H9 (cell line): ENCODE measurements around the gene L1CAM. TPM values are rescaled to one million over a fixed set of nuclear protein-coding genes. Genes with fewer than 3 reads are reported as not detected.

Experiments used
- DNase-seq: peaks from one replicate; pipeline ENCODE4 v3.0.0-alpha.2; 2017
- H2AFZ ChIP-seq: one replicate; pipeline ENCODE4 v1.6.1; 2013; ENCODE audit warnings: mild to moderate bottlenecking, low read length, control low read depth, moderate library complexity
- H2AK5ac ChIP-seq: 2 replicates; pipeline ENCODE4 v1.6.1; 2013; ENCODE audit warnings: low read length, control low read depth, mixed read lengths; ENCODE audit not compliant: insufficient read length
- H2BK120ac ChIP-seq: one replicate; pipeline ENCODE4 v1.6.1; 2013; ENCODE audit warnings: low read depth, mild to moderate bottlenecking, low read length, control low read depth, inconsistent platforms; ENCODE audit not compliant: poor library complexity, severe bottlenecking
- H2BK12ac ChIP-seq: 2 replicates; pipeline ENCODE4 v1.6.1; 2013; ENCODE audit warnings: low read length, control low read depth, mixed read lengths, low read depth; ENCODE audit not compliant: insufficient read length
- H2BK15ac ChIP-seq: 2 replicates; pipeline ENCODE4 v1.6.1; 2013; ENCODE audit warnings: low read depth, low read length, control low read depth
- H2BK20ac ChIP-seq: one replicate; pipeline ENCODE4 v1.6.1; 2013; ENCODE audit warnings: low read depth, mild to moderate bottlenecking, low read length, control low read depth, inconsistent platforms; ENCODE audit not compliant: poor library complexity, severe bottlenecking
- H2BK5ac ChIP-seq: 2 replicates; pipeline ENCODE4 v1.6.1; 2013; ENCODE audit warnings: low read length, control low read depth, mixed read lengths; ENCODE audit not compliant: insufficient read length
- H3K14ac ChIP-seq: 2 replicates; pipeline ENCODE4 v1.6.1; 2013; ENCODE audit warnings: low read length, control low read depth; ENCODE audit not compliant: insufficient read depth
- H3K18ac ChIP-seq: 2 replicates; pipeline ENCODE4 v1.6.1; 2013; ENCODE audit warnings: low read depth, mild to moderate bottlenecking, mixed read lengths, low read length, control low read depth; ENCODE audit not compliant: insufficient read length
- H3K23ac ChIP-seq: 2 replicates; pipeline ENCODE4 v1.6.1; 2013; ENCODE audit warnings: low read length, control low read depth, mixed read lengths, low read depth; ENCODE audit not compliant: insufficient read length
- H3K23me2 ChIP-seq: 2 replicates; pipeline ENCODE4 v1.6.1; 2013; ENCODE audit warnings: low read depth, mild to moderate bottlenecking, mixed read lengths, low read length, control low read depth; ENCODE audit not compliant: insufficient read length, poor library complexity, severe bottlenecking
- H3K27ac ChIP-seq: 2 replicates; pipeline ENCODE4 v1.5.1; 2013; ENCODE audit warnings: low read length, control low read depth, mixed read lengths, low read depth; ENCODE audit not compliant: insufficient read length
- H3K27me3 ChIP-seq: 2 replicates; pipeline ENCODE4 v1.6.1; 2013; ENCODE audit warnings: low read length, control low read depth, inconsistent platforms; ENCODE audit not compliant: insufficient read depth
- H3K4ac ChIP-seq: 2 replicates; pipeline ENCODE4 v1.6.1; 2013; ENCODE audit warnings: low read depth, mild to moderate bottlenecking, control low read depth, inconsistent platforms, low read length, moderate library complexity
- H3K4me1 ChIP-seq: 2 replicates; pipeline ENCODE4 v1.6.1; 2013; ENCODE audit warnings: low read length, control low read depth, inconsistent platforms; ENCODE audit not compliant: insufficient read depth
- H3K4me2 ChIP-seq: 2 replicates; pipeline ENCODE4 v1.6.1; 2013; ENCODE audit warnings: low read length, control low read depth, mixed read lengths; ENCODE audit not compliant: insufficient read length, insufficient read depth
- H3K56ac ChIP-seq: 2 replicates; pipeline ENCODE4 v1.6.1; 2013; ENCODE audit warnings: low read depth, mild to moderate bottlenecking, mixed read lengths, low read length, control low read depth; ENCODE audit not compliant: insufficient read length
- H3K79me1 ChIP-seq: 2 replicates; pipeline ENCODE4 v1.6.1; 2013; ENCODE audit warnings: low read depth, mild to moderate bottlenecking, moderate library complexity, low read length, control low read depth, inconsistent platforms; ENCODE audit not compliant: insufficient read depth, poor library complexity, severe bottlenecking
- H3K79me2 ChIP-seq: 2 replicates; pipeline ENCODE4 v1.6.1; 2013; ENCODE audit warnings: low read length, control low read depth, inconsistent platforms; ENCODE audit not compliant: insufficient read depth
- H3K9ac ChIP-seq: 2 replicates; pipeline ENCODE4 v1.6.1; 2013; ENCODE audit warnings: low read length, control low read depth, mixed read lengths; ENCODE audit not compliant: insufficient read length; ENCODE audit errors: extremely low read depth
- H3K9me3 ChIP-seq: one replicate; pipeline ENCODE4 v1.6.1; 2013; ENCODE audit warnings: low read depth, low read length, inconsistent platforms; ENCODE audit not compliant: control insufficient read depth
- H3T11ph ChIP-seq: one replicate; pipeline ENCODE4 v1.6.1; 2013; ENCODE audit warnings: mild to moderate bottlenecking, low read length, control low read depth, inconsistent platforms
- H4K20me1 ChIP-seq: one replicate; pipeline ENCODE4 v1.6.1; 2013; ENCODE audit not compliant: control insufficient read depth, insufficient read length, insufficient read depth
- H4K5ac ChIP-seq: 2 replicates; pipeline ENCODE4 v1.6.1; 2013; ENCODE audit warnings: low read depth, mild to moderate bottlenecking, mixed read lengths, low read length, control low read depth; ENCODE audit not compliant: insufficient read length
- H4K8ac ChIP-seq: replicated peaks from 2 replicates; pipeline ENCODE4 v1.6.1; 2013; ENCODE audit warnings: low read length, control low read depth, mixed read lengths, low read depth; ENCODE audit not compliant: insufficient read length
- H4K91ac ChIP-seq: 2 replicates; pipeline ENCODE4 v1.6.1; 2013; ENCODE audit warnings: low read depth, mild to moderate bottlenecking, moderate library complexity, mixed read lengths, low read length, control low read depth; ENCODE audit not compliant: insufficient read length
- H3K27ac Mint-ChIP-seq, 3 experiments: 2 replicates in 2 of 3; 3 replicates in 1 of 3; pipeline ENCODE4 v1.8.0; 2020 to 2021; ENCODE audit warnings: mixed read lengths in 3 of 3, mild to moderate bottlenecking in 1 of 3, moderate library complexity in 1 of 3
- H3K27me3 Mint-ChIP-seq: 2 replicates; pipeline ENCODE4 v1.8.0; 2021; ENCODE audit warnings: low read depth, mild to moderate bottlenecking, moderate library complexity, mixed read lengths
- H3K36me3 Mint-ChIP-seq, 3 experiments: 2 replicates in 2 of 3; 3 replicates in 1 of 3; pipeline ENCODE4 v1.8.0; 2020 to 2021; ENCODE audit warnings: low read depth in 3 of 3, mixed read lengths in 3 of 3; ENCODE audit not compliant: insufficient read depth in 1 of 3
- H3K4me1 Mint-ChIP-seq, 2 experiments: 2 replicates each; pipeline ENCODE4 v1.8.0; 2020; ENCODE audit warnings: mixed read lengths in 2 of 2
- H3K4me3 Mint-ChIP-seq, 2 experiments: 2 replicates in 1 of 2; 3 replicates in 1 of 2; pipeline ENCODE4 v1.8.0; 2020 to 2021; ENCODE audit warnings: mild to moderate bottlenecking in 2 of 2, mixed read lengths in 2 of 2, moderate library complexity in 1 of 2
- H3K9me3 Mint-ChIP-seq, 2 experiments: 2 replicates in 1 of 2; 3 replicates in 1 of 2; pipeline ENCODE4 v1.8.0; 2020; ENCODE audit warnings: mild to moderate bottlenecking in 2 of 2, mixed read lengths in 2 of 2, moderate library complexity in 1 of 2
- CTCF ChIP-seq: fragments of 200-600 bp; sonication (generic); conservative IDR thresholded peaks from 3 replicates; pipeline ENCODE4 v1.8.0; 2021; ENCODE audit warnings: antibody characterized with exemption, mild to moderate bottlenecking
- WGBS: extraction: QIAGEN DNeasy Blood & Tissue Kit; methylation state at CpG from one replicate; pipeline ENCODE4 v1.1.7; 2013; ENCODE audit warnings: missing lambda C conversion rate, low lambda C conversion rate, mixed read lengths; ENCODE audit not compliant: insufficient read length; ENCODE audit errors: extremely low coverage; 5-methylcytosine and 5-hydroxymethylcytosine counted together
- total RNA-seq: library from RNA; stranded (reverse); gene quantifications from 2 replicates; pipeline ENCODE4 v1.2.1, GENCODE V29; 2021

Gene L1CAM
- total RNA-seq, 1 experiment from 2014 or later, result 22.7 TPM

- H3K23me2 ChIP-seq, result no peaks in the 10 kb centered on the region
- Mint-ChIP-seq H3K36me3 (peaks cover 12 to 35% (median 13%) of the 10 kb centered on the region in 3 experiments), H3K27ac (no peak overlapping the region), H3K4me1 (peaks cover 13 to 27% of the 10 kb centered on the region in 2 experiments), H3K9me3 (peaks cover 66 to 82% of the 10 kb centered on the region in 2 experiments), H3K4me3 (no peak overlapping the region), H3K27me3 (no peaks in the 10 kb centered on the region; the same call in none of the 2 replicates)
- H4K91ac ChIP-seq, result no peak overlapping the region
- H3K79me2 ChIP-seq, result no peaks in the 10 kb centered on the region
- no peak overlapping the region for H3K23ac ChIP-seq
- no peak overlapping the region for H2BK12ac ChIP-seq
- H3K14ac ChIP-seq, result no peak overlapping the region
- no peak overlapping the region for H2BK15ac ChIP-seq
- H2AK5ac ChIP-seq, result no peak overlapping the region
- no peak overlapping the region for H3K9ac ChIP-seq
- H3K4ac ChIP-seq, result no peak overlapping the region
- no peaks in the 10 kb centered on the region for H3K79me1 ChIP-seq
- no peak overlapping the region for H3K56ac ChIP-seq
- no peak for TF ChIP-seq CTCF
- no peak overlapping the region for H4K5ac ChIP-seq
- no peaks in the 10 kb centered on the region for H4K20me1 ChIP-seq
- no peak overlapping the region for H3T11ph ChIP-seq
- H3K9me3 ChIP-seq, result peaks cover 21% of the 10 kb centered on the region
- H4K8ac ChIP-seq, result no peak overlapping the region
- no peak overlapping the region for H2BK20ac ChIP-seq
- DNase-seq, result peak; percentile 22
- H3K4me1 ChIP-seq, result no peaks in the 10 kb centered on the region
- no peak overlapping the region for H2BK5ac ChIP-seq
- H3K27me3 ChIP-seq, result no peaks in the 10 kb centered on the region
- no peak overlapping the region for H2AFZ ChIP-seq
- no peak overlapping the region for H3K4me2 ChIP-seq
- no peak overlapping the region for H2BK120ac ChIP-seq
- H3K27ac ChIP-seq, result no peak overlapping the region
- H3K18ac ChIP-seq, result no peak overlapping the region
- whole genome bisulfite sequencing, result no CpG with 5 or more reads among the region's 11 CpGs
Observed at GRCh38 chrX:153865321-153865580, 20.7 kb downstream of the L1CAM start.
